HG03045 (cell line): ENCODE results near the gene CDK11B.
"Not testable (repeated sequence)": the region's sequence is repeated elsewhere in the genome, so short reads cannot be mapped to it uniquely, and the experiment has no call there.

Experiments
- ATAC-seq: cut with Tn5 transposase; IDR thresholded peaks from one replicate; pipeline ENCODE4 v1.9.1; 2021; ENCODE audit warnings: mild to moderate bottlenecking, moderate library complexity; ENCODE audit not compliant: unreplicated experiment

The CDK11B gene

DNA sequence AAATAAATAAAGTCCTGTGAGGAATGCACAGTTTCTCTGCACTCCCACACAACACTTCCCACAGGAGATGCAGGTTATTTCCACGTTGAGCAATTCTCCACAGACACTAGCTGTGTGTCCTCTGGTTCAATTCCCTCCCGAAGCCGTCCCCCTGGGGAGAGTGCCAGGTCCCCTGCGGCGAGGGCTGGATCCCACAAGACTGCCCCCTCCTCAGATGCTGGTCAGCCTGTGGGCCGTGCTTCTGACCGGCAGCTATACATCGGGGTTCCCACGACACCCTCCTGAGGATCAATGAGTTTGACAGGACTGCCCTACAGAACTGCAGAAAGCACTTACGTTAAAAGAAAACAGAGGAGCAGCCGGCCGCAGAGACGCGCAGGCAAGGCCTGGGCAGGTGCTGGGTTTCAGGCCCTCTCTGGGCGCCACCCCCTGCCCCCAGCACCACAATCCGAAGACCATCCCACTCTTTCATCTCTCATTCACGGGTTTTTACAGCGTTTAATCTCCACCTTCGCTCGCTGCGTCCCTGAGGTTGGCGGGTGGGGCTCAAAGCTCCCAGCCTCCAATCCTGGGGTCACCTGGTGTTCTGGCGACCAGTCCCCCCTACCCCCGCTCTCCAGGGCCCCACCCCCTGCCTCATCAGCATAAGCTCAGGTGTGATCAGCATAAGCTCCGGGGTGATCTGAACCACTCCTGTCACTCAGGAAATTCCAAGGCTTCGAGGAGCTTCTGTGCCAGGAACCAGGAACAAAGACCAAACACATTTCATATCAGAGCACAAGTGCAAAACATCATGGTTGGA is 24.5 kb upstream of the CDK11B start:
- ATAC-seq = no peak

DNA sequence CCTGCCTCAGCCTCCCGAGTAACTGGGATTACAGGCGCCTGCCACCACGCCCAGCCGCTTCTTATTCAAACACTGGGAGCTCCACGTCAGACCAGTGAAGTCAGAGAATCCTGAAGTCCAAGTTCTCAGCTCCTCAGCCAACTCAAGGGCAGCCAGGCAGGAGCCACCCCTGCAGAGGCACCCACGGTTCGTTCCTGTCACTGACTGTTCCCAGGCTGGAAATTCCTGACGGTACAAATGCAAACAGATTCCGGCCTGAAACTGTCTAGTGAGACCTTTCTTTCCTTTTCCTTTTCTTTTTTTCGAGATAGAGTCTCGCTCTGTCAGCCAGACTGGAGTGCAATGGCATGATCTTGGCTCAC is 22.1 kb upstream of the CDK11B start:
- no peak for ATAC-seq

DNA sequence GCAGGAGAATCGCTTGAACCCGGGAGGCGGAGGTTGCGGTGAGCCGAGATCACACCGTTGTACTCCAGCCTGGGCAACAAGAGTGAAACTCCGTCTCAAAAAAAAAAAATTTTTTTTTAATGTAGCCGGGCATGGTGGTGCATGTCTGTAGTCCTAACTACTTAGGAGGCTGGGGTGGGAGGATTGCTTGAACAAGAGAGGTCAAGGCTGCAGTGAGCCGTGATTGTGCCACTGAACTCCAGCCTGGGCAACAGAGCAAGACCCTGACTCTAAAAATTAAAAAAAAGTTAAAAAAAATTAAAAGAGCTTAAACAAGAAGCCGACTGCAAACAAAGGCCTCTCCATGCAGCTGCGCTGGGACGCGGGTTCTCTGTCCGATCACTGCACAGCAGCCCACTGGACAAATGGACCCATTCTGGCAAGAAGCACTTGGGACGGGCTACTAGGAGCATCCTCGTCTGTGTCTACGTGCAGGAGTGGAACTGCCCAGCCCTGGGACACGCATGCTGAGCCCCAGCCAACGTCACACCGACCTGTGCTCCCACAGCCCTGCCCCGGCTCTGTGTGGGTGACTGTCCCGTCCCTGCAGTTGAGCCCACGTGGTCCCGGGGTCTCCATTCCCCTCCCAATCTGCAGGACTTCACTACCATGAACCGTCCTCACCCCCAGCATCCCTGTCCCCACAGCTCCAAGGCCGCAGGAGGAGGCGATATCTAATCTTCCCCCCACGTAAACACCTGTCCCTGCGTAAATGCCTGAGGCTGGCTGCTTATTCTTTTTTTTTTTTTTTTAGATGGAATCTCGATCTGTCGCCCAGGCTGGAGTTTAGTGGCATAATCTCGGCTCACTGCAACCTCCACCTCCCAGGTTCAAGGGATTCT is 21.5 kb upstream of the CDK11B start:
- ATAC-seq = no peak

DNA sequence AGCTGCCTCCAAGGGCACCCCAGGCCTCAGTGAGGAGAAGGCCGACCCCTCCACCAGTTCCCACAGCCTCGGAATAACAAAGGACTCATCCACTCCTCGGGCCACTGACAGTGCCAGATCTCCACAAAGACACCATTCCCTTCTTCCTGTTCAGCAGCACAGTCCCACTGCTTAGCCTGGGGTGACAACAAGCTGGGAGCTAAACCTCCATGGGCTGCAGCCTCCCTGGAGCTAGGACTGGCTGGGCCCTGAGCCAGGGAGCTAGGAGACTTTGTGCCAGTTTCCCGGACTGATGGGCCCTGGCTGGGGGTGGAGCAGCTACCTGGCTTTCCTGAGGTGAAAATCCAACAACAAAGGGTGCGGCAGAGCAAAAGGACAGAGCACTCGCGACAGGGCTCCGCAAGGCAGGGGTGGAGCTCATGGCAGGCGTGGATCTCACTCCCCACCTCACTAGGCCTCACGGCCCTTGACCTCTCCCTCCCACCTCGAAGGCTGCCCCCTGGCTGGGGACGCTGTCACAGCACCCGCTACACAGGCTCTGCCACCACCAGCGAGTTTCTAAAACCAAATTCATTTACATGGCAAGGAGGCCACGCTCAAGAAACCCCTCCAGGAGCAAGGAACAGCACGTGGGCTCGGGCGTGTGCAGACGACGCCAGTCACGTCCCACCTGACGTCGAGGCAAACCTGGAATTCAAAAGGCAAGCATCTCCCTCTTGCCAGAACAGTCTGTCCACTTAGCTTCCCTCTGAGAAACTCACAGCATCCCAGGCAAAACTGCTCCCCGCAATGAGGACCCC is 20.0 kb upstream of the CDK11B start:
- ATAC-seq = no peak

DNA sequence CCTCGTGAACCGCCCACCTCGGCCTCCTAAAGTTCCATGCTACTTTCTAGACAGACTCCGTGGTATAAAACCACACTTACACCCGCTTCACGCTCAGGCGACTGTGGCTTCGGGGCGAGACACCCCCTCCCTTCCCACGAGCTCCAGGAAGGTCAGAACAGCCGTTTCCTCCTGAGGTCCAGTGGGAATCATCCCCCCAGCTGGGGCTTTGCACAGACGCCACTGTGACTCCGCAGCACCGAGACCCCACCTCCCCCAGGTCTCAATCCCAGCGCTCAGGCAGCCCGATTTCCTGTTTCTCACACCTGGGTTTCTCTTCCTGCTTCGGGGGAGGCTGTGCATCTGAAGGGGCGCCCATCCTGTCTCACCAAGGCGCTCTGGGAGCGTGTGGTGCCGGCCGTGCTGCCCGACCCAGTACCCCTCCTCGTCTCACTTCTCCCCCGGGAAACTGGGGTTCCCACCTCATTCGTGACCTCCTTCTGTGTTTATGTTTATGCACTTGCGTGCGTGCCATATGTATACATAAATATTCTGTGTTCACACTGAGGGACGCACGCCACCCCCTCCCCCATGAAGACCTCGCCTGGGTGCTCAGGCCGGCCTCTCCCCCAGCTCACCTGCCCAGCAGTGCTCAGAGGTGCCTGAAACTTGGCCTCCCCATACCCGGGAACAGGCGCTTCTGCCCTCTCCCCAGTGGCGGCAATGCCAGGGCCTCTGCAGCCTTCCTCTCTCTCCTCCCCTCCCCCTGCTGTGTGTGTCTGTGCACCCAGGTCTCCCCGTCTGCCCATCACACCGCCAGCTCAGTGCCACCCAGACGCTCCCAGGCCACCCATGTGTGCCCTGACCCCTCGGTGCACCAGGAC is 19.1 kb upstream of the CDK11B start:
- ATAC-seq = peak; percentile 51

DNA sequence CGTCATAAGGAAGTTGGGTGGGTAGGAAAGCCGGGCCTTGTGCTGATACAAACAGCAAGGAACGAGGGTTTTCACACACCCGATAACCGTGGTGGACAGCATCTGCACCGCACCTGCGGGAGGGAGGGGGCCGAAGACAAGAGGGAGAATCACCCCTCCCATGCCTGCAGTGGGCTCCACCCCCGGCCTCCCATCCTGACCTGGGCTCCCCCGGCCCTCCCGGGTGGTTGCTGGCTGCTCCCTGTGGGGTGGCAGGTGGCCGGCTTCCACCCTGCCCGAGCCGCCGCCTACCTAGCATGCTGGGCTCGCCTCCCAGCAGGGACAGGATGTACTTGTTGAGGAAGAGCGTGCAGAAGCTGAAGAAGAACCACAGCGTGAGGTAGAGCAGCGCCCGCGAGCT is 17.3 kb upstream of the CDK11B start:
- ATAC-seq = not testable (repeated sequence)

DNA sequence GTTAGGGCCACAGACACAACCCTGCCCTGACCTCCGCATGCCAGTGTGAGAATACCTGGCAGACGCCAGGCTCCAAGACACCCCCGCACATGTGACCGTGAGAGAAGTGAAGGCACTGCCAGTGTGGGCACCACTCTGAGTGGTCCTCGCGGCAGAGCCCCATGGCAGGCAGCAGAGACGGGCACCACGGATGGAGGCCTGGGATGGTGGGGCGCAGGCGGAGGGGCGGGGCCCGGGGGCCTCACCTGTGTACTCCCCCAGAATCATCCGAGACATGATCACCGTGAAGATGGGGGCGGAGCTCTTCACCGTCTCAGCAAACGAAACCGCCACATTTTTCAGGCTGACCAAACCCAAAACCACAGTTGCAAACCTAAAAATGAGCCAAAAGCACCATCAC is 16.4 kb upstream of the CDK11B start:
- not testable (repeated sequence) for ATAC-seq

DNA sequence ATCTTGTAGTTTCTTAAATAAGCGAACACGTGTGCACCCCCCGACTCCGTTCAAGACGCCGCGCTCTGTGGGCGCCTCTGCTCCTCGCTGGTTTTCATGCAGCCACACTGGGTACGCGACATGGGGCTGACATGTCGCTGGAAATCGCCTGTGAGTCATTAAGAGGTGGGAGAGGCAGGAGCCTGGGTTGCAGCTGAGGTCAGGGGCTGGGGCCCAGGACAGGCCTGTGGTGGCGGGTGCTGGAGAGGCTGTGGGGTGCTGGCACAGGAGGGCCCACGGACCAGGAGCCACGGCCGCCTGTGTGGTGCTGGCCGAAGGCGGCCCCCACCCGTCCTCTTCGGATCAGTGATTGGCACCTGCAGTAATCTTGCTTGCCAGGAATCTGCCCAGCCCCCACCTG is 16.0 kb upstream of the CDK11B start:
- ATAC-seq = not testable (repeated sequence)

DNA sequence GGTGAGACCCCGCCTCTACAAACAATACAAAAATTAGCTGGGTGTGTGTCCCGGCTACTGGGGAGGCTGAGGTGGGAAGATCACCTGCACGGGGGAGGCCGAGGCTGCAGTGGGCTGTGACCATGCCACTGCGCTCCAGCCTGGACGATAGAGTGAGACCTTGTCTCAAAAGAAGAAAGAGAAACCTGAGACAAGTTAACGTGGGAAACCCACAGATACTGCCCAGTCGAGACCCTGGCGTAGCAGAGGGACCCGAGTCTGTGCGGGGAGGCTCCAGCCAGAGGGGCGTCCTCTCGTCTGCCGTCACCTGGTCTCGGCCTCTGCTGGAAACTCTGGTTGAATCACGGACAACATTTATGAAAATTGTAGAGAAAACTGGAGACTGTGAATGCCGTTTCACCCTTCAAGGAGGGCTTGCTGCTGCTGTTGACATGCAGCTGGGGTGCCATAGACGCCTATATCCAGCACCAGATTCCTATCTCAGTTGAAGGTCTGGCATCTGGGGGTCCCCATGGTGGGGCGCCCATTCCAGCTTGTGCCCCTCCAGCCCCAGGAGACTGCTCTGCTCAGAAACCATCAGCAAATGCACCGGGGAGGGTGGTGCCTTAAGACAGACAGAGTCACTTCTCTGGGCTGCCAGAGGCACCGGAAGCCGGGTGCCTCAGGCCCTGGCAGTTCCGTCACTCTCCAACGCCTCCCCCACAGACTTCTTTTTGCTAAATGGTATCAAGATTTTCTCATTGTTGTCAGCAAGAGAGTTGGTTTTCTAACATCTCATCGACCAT is 13.6 kb upstream of the CDK11B start:
- no peak for ATAC-seq

DNA sequence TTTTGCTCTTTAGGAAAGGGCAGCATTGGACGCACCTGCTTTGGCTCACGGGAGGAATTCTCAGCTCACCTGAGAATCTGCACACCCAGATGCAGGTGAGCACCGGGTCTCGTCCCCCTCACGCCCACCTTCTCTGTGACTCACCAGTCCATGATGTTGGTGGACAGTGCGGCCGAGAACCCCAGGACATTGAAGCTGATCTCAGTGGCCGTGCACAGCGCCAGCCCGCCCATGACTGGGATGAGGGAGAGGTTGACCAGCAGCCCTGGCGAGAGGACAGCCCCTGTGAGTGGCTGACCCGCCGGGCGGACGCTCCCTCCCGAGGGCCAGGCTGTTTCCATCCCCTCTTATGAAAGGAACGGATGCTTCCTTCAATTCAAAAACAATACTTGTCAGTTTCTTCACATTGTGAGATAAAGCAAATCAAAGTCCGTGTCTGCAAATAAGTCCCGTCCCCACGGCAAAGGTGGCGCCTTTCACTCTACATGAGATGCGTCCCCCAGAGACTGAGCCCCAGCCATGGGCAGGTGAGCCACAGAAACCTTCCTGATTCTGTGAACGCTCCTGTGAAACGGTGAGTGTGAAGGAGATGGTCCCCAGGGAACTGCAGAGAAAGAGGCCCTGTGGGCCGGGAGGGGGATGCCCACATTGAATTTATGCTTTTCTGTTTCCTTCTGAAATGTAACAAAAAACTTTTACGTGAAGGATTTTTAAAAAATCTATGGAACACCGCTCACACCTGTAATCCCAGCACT is 12.7 kb upstream of the CDK11B start:
- no peak for ATAC-seq

DNA sequence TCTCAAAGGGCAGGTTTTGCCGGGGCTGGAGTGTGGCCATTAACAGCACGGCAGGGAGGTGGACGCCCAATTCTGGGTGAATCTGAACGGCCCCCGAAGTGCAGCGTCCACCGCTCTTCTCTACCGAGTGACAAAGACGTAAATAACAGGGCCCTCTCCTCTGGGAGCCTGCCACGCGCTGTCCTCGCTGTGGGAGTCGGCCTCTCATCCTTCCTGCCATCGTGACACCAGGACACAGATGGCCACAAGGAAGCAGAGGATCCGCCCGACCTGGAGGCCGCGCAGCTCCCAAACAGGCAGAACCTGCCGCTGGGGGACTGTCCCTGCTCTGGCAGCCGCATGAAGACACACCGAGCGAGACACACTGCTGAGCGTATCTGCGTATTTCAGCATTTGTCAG is 12.1 kb upstream of the CDK11B start:
- no peak for ATAC-seq

DNA sequence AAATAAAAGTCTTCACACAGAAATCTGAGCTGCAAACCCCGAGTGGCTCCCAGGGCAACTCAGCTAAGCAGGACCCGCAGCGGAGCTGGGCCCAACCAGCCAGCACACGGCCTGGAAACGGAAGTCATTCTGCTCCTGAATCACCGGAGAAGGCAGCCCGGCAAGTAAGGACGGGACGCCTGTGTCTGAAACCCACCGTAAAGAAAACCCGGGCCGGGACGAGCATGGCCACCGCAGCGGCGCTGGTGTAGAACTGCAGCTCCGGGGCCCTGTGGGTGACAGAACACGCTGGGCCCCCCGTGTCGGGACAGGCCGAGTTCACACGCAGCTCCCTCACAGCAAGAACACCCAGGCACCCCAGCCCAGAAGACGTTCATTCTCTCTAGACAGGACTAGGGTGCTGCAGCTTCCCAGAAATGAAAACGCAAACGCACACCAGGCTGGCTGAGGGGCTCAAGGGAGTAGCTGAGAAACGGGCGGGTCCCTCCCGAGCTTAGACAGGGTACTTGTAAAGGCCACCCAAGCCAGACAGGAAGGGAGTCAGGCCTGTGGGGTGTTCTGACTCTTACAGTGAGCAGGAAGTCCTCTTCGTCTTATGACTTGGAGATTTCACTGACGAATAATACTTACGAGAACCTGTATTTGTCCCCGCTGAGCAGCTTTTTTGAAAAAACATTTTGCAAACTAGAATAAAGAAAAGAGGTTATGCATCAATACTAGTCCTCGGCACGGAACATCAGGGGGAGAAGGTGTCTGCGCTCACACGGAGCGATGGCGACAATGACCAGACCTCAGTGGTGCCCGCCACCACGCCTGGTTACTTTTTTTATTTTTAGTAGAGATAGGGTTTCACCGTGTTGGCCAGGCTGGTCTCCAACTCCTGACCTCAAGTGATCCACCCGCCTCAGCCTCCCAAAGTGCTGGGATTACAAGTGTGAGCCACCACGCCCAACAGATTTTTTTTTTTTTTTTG is 10.9 kb upstream of the CDK11B start:
- ATAC-seq = no peak

DNA sequence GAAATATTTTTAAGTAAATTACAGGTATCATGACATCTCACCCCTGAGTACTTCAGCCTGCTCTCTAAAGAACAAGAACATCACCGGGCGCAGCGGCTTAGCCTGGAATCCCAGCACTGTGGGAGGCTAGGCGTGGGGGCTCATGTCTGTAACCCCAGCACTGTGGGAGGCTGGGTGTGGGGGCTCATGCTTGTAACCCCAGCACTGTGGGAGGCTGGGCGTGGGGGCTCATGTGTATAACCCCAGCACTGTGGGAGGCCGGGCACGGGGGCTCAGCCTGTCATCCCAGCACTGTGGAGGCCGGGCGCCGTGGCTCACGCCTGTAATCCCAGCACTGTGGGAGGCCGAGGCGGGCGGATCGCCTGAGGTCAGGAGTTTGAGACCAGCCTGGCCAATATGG is 7.7 kb upstream of the CDK11B start:
- ATAC-seq = no peak

DNA sequence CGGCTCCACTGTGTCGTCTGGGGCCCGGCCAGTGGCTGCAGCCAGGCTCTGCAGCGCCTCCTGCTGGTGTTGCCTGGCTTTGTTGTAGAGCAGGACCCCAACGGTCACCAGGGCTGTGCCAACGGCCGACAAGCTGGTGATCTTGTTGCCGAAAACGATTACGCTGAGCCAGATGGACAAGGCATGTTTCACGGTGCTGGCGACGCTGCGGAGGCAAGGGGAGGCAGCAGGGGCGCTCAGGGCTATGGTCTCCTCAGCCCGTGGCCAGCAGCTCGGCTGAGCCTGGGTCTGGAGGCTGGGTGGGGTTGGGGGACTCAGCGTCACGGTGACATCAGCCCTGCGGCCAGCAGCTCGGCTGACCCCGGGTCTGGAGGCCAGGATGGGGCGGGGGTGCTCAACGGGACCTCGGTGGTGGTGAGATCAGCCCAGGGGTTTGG is 7.0 kb upstream of the CDK11B start:
- no peak for ATAC-seq

DNA sequence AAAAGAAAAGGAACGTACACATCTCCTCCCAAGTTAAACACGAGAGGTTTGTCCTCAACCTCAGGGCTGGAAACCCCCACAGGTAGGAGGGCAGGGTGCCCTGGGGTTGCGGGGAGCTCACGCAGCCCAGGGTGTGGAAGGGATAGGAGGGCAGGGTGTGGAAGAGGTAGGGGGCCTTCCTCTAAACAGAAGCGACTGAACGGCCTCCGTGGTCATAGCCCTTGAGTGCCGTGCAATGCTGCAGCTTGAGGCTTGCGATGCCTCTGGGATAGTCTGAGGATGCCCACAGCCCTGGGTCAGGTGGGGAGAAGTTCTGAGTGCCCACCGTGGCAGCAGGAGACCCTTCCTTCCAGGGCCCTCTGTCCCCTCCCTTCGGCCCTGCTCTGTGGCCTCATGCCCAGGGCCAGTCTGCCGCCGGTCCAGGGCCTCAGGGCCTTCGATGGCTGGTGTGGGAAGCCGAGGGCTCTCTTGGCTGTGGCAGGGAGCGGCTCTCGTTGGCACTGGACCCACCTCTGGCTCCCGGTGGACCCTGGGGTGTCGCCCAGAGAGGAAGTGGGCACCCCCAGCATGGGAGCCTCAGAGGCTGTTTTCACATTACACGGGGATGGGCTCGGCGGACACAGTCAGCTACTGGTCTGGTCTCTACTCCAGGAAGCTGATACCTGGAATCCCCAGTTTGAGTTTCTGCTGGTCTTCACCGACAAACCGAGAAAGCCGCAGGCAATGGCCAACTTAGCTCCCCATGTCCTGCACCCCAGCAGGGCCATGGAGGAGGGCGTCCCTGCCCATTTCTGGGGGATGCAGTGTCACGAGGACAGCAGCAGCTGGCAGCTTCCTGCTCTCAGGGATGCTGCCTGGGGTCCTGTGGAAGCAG is 6.4 kb upstream of the CDK11B start:
- ATAC-seq = no peak

DNA sequence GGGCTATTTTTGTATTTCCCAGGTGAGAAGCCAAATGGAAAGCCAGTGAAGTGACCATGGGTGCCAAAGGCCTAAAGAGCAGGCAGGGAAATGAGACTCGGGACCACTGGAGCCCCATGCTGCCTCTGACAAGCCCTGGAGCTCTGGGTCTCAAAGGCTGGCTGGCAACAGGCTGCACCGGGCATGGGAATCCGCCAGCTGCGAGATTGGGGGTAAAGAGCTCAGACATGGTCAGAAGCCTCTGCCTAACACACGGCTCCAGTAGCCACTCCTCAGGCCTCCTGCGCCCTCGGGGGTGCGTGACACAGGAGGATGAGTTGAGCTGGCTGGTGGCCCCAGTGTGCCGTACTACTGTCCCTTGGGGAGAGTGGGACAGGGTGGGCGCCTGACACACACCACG is 5.5 kb upstream of the CDK11B start:
- ATAC-seq = not testable (repeated sequence)
